Esophagus muscularis mucosa (tissue), 4 donors: Measurements from ENCODE around the gene RBMS3. TPM values are rescaled to one million over a fixed set of nuclear protein-coding genes. Genes with fewer than 3 reads are reported as not detected.
A peak's percentile ranks its signal among the peaks of the same experiment; 100 is the strongest.

Experiments
- DNase-seq: peaks from one replicate; pipeline ENCODE4 v3.0.0-alpha.2; 2017; ENCODE audit errors: extremely low spot score
- H3K27ac ChIP-seq, 4 donors: fragments of 200-600 bp; sonication (generic); replicated peaks in 1 of 4; 1 replicate in 3 of 4; 2 replicates in 1 of 4; pipeline ENCODE4 v1.5.1; 2016 to 2019; ENCODE audit warnings: mild to moderate bottlenecking in 1 of 4
- H3K27me3 ChIP-seq, 4 donors: fragments of 200-600 bp; sonication (generic); one replicate each; pipeline versions ENCODE4 v1.5.1 to v1.6.0; 2016 to 2019
- H3K36me3 ChIP-seq, 4 donors: fragments of 200-600 bp; sonication (generic); one replicate each; pipeline ENCODE4 v1.5.1; 2016 to 2019
- H3K4me1 ChIP-seq, 4 donors: fragments of 200-600 bp; sonication (generic); one replicate each; pipeline ENCODE4 v1.5.1; 2016 to 2019
- H3K4me3 ChIP-seq, 4 donors: fragments of 200-600 bp; sonication (generic); 1 replicate in 2 of 4; 2 replicates in 2 of 4; pipeline ENCODE4 v1.5.1; 2016 to 2019; ENCODE audit warnings: mild to moderate bottlenecking in 4 of 4, moderate library complexity in 1 of 4
- H3K9me3 ChIP-seq, 4 donors: fragments of 200-600 bp; sonication (generic); 1 replicate in 3 of 4; 2 replicates in 1 of 4; pipeline ENCODE4 v1.5.1; 2016 to 2019
- EP300 ChIP-seq: sonication (generic); formaldehyde crosslinking; IDR thresholded peaks from one replicate; pipeline ENCODE4 v1.6.1; 2017; ENCODE audit warnings: antibody characterized with exemption
- POLR2A ChIP-seq: fragments of 450-650 bp; IDR thresholded peaks from one replicate; pipeline ENCODE4 v1.6.1; 2017; ENCODE audit warnings: antibody characterized with exemption, moderate library complexity, mild to moderate bottlenecking, low read depth
- POLR2AphosphoS5 ChIP-seq, 2 donors: sonication (generic); formaldehyde crosslinking; IDR thresholded peaks; one replicate each; pipeline ENCODE4 v1.6.1; 2017; ENCODE audit warnings: antibody characterized with exemption in 2 of 2
- WGBS: methylation state at CpG from one replicate; pipeline ENCODE4 v1.1.5; 2018; 5-methylcytosine and 5-hydroxymethylcytosine counted together
- intact Hi-C: fragments of 100-400 bp; cut with DNase I; formaldehyde crosslinking; loops from one replicate; pipeline ENCODE4 v1.15.1; 2023
- total RNA-seq, 4 donors: library from RNA; depleted of rRNA; stranded (reverse); fragments of >200 nt; gene quantifications; one replicate each; pipeline versions ENCODE4 v1.1.0 to v1.2.1, GENCODE V29; 2016
- TF ChIP-seq, protein P1 (sequence below), 3 experiments: fragments of 200-600 bp in 2 of 3; fragments of 450-650 bp in 1 of 3; sonication (generic) in 2 of 3; IDR thresholded peaks; one replicate each; pipeline ENCODE4 v1.5.1; 2017 to 2019; ENCODE audit warnings: antibody characterized with exemption in 3 of 3, mild to moderate bottlenecking in 2 of 3, moderate library complexity in 1 of 3

RBMS3 gene
- total RNA-seq, 4 donors from 2014 or later, result 53.0 to 81.5 (median 61.2) TPM

GRCh38 chr3:30006111-30006510 is 725.2 kb downstream of the RBMS3 start:
- no peaks in the 10 kb centered on the region for H3K36me3 ChIP-seq
- H3K9me3 ChIP-seq, result no peaks in the 10 kb centered on the region
- intact Hi-C loops, result no loop called here
- no peak overlapping the region for H3K4me3 ChIP-seq
- H3K27me3 ChIP-seq, result no peaks in the 10 kb centered on the region
- TF ChIP-seq POLR2AphosphoS5 (IDR thresholded peaks at IDR 0.05) (no peak), POLR2A (no peak), EP300 (no peak)
- TF ChIP-seq, protein P1, sequence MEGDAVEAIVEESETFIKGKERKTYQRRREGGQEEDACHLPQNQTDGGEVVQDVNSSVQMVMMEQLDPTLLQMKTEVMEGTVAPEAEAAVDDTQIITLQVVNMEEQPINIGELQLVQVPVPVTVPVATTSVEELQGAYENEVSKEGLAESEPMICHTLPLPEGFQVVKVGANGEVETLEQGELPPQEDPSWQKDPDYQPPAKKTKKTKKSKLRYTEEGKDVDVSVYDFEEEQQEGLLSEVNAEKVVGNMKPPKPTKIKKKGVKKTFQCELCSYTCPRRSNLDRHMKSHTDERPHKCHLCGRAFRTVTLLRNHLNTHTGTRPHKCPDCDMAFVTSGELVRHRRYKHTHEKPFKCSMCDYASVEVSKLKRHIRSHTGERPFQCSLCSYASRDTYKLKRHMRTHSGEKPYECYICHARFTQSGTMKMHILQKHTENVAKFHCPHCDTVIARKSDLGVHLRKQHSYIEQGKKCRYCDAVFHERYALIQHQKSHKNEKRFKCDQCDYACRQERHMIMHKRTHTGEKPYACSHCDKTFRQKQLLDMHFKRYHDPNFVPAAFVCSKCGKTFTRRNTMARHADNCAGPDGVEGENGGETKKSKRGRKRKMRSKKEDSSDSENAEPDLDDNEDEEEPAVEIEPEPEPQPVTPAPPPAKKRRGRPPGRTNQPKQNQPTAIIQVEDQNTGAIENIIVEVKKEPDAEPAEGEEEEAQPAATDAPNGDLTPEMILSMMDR (IDR thresholded peaks at IDR 0.05), result no peak
- WGBS, result 90% methylated on average over 1 of the region's 1 CpG
- no peak overlapping the region for H3K27ac ChIP-seq
- no peaks in the 10 kb centered on the region for H3K4me1 ChIP-seq
- no peak for DNase-seq

DNA sequence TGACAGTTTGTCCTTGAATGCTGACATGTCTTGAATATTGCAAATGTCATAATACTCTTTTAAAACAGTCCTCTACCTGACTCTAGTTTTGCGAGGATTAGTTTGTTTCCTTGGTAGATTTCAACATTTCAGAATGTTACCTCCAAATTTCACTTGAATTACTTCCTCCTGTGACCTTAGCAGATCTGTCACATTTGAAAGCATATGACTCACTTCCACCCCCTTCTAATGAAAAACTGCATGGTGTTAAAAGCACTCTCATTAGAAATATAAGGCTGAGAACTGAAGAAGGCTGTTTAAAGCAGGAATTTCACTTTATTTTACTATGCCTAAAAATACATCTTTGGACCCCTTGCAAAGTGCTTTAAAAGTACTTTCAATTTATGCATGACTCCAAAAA is 726.8 kb downstream of the RBMS3 start:
- WGBS, result 75% methylated on average over 1 of the region's 1 CpG
- H3K36me3 ChIP-seq, result no peaks in the 10 kb centered on the region
- intact Hi-C loops, result no loop called here
- TF ChIP-seq, protein P1 (IDR thresholded peaks at IDR 0.05), result no peak
- no peak for TF ChIP-seq EP300
- TF ChIP-seq POLR2AphosphoS5 (IDR thresholded peaks at IDR 0.05), result no peak
- no peak for TF ChIP-seq POLR2A
- no peaks in the 10 kb centered on the region for H3K4me1 ChIP-seq
- no peaks in the 10 kb centered on the region for H3K27me3 ChIP-seq
- H3K4me3 ChIP-seq, result no peak overlapping the region
- H3K27ac ChIP-seq, result no peak overlapping the region
- no peak for DNase-seq
- H3K9me3 ChIP-seq, result no peaks in the 10 kb centered on the region

DNA sequence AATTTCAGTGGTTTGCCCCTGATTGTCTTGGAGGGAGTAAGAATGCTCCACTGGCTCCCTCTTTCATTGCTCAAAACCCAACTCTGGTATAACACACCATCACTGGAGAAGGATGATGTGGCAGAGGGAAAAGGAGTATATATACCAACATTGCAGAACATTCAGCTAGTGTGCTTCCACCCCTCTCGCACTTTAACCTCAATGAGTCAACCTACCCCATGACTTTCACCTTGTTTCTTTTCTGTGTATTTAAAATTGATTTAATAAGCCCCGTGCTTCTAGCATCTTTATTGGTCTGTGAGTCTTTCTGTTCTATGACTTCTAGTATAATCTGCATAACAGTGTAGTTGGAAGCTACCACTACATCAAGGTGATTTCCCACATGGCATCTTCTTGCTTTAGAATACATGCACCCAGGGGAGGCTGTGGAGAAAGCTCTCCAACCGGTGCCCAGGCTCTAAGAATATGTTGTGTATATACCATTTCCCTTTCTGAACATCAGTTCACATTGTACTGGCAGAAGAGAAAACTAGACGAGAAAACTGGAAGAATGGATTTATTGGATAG is 730.4 kb downstream of the RBMS3 start:
- 97% methylated on average over 4 of the region's 4 CpGs for WGBS
- H3K4me3 ChIP-seq, result no peak overlapping the region
- no peak overlapping the region for H3K27ac ChIP-seq
- H3K4me1 ChIP-seq, result no peaks in the 10 kb centered on the region
- no peaks in the 10 kb centered on the region for H3K9me3 ChIP-seq
- H3K27me3 ChIP-seq, result no peaks in the 10 kb centered on the region
- TF ChIP-seq POLR2AphosphoS5 (IDR thresholded peaks at IDR 0.05) (no peak), EP300 (no peak), POLR2A (no peak)
- TF ChIP-seq, protein P1 (IDR thresholded peaks at IDR 0.05), result no peak
- no peaks in the 10 kb centered on the region for H3K36me3 ChIP-seq
- intact Hi-C loops, result no loop called here
- DNase-seq, result no peak

DNA sequence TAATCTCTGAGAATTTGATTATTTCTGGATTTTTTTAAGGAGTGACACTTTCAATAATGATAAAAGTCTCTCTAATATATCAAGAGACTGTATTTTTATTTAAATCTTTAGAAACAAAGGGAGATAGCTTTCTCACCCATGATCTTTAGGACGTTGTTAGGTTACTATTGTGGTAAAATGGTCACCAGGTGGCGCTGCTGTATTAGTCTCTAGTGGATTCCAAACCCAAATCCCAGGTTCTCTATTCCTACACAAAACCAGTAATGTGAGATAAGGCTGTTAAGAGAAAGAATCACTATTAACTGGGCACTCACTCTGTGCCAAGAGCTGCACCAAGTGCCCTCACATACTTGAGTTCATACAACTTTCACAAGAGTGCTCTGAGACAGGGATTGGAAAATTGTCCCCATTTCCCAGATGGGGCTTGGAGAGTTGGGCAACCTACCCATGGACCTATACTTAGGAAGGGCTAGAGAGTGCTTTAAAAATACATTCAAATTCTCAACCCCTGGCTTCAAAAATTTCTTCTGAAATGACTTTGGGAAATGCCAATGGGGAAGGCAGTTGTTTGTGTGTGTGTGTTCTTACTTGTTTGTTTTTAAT is 732.2 kb downstream of the RBMS3 start:
- no peak for DNase-seq
- no peaks in the 10 kb centered on the region for H3K9me3 ChIP-seq
- H3K4me3 ChIP-seq, result no peak overlapping the region
- H3K27ac ChIP-seq, result no peak overlapping the region
- no peaks in the 10 kb centered on the region for H3K36me3 ChIP-seq
- TF ChIP-seq, protein P1 (IDR thresholded peaks at IDR 0.05), result peak; percentile 53 to 66 (median 63)
- no peak for TF ChIP-seq POLR2AphosphoS5 (IDR thresholded peaks at IDR 0.05)
- H3K27me3 ChIP-seq, result no peaks in the 10 kb centered on the region
- WGBS, result 4% methylated on average over 2 of the region's 2 CpGs
- H3K4me1 ChIP-seq, result no peaks in the 10 kb centered on the region
- intact Hi-C loops, result no loop called here

- intact Hi-C loops, result no loop called here
- 80% methylated on average over 2 of the region's 2 CpGs for WGBS
Observed at GRCh38 chr3:30017901-30018300, 737.0 kb downstream of the RBMS3 start.

More at GRCh38 chr3:30017901-30018300, 737.0 kb downstream of the RBMS3 start:
- Histone ChIP-seq H3K27ac (no peak overlapping the region), H3K36me3 (no peaks in the 10 kb centered on the region), H3K4me1 (no peaks in the 10 kb centered on the region), H3K4me3 (no peak overlapping the region), H3K9me3 (no peaks in the 10 kb centered on the region), H3K27me3 (no peaks in the 10 kb centered on the region)
- TF ChIP-seq, protein P1 (IDR thresholded peaks at IDR 0.05), result no peak
- TF ChIP-seq POLR2A, result no peak
- TF ChIP-seq POLR2AphosphoS5 (IDR thresholded peaks at IDR 0.05), result no peak
- DNase-seq, result no peak
